IPS-NIHi7 (cell line): ENCODE measurements around the gene CHD9.
"Not testable (repeated sequence)": the region's sequence is repeated elsewhere in the genome, so short reads cannot be mapped to it uniquely, and the experiment has no call there.

ENCODE experiments used
- DNase-seq: peaks from one replicate; pipeline ENCODE4 v3.0.0; 2012; ENCODE audit warnings: mixed read lengths; ENCODE audit errors: extremely low spot score

Gene CHD9, protein sequence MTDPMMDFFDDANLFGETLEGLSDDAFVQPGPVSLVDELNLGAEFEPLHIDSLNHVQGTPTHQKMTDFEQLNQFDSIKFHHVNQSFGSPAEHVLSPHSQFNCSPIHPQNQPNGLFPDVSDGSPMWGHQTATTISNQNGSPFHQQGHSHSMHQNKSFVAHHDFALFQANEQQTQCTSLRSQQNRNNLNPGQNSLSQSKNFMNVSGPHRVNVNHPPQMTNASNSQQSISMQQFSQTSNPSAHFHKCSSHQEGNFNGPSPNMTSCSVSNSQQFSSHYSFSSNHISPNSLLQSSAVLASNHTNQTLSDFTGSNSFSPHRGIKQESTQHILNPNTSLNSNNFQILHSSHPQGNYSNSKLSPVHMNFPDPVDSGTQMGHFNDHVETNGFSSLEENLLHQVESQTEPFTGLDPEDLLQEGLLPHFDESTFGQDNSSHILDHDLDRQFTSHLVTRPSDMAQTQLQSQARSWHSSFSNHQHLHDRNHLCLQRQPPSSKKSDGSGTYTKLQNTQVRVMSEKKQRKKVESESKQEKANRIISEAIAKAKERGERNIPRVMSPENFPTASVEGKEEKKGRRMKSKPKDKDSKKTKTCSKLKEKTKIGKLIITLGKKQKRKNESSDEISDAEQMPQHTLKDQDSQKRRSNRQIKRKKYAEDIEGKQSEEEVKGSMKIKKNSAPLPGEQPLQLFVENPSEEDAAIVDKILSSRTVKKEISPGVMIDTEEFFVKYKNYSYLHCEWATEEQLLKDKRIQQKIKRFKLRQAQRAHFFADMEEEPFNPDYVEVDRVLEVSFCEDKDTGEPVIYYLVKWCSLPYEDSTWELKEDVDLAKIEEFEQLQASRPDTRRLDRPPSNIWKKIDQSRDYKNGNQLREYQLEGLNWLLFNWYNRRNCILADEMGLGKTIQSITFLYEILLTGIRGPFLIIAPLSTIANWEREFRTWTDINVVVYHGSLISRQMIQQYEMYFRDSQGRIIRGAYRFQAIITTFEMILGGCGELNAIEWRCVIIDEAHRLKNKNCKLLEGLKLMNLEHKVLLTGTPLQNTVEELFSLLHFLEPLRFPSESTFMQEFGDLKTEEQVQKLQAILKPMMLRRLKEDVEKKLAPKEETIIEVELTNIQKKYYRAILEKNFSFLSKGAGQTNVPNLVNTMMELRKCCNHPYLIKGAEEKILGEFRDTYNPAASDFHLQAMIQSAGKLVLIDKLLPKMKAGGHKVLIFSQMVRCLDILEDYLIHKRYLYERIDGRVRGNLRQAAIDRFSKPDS (N-terminal part only)

DNA sequence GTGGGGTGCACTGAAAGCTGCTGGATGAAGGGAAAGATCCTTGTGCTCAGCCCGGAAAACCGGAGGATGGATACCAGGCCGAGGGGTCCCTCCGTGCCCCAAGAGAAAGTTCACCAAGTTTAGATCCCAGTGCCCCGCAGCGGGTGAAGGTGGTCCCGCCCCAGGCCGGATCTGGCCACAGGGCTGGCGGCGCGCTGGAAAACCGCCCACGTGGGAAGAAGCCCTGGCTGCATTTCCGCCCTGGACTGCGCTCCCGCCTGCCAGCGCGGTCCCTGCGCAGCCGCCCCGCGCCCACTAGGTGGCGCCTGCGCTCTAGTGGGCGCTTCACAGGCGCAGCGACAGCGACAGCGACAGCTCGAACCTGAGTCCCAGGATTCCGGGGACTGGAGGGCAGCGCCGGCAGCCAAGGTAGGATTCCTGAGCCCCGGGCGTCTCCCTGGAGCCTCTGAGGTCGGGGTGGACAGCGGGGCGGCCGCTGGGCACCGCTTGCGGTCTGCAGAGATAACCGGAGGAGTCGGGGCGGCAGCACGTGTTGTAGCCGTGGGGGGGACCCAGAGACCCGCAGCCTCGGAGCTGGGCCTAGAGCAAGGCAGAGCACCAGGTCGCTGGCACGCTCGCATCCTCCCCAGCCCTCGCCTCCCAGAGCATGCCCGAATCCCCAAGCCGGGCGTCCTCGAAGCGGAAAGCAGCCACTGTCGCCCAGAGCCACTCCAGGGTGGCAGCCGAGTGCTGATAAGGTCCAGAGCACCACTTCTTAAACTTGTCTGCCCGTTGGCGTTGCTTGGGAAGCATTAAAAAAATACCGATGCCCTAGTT lies at the start of gene CHD9:
Gene CHD9, plus strand, starts transcription at position 322 of the 816 bp plus-strand sequence. CDS start 101,099 bp downstream, outside the sequence.
- DNase-seq: peak; percentile 92

DNA sequence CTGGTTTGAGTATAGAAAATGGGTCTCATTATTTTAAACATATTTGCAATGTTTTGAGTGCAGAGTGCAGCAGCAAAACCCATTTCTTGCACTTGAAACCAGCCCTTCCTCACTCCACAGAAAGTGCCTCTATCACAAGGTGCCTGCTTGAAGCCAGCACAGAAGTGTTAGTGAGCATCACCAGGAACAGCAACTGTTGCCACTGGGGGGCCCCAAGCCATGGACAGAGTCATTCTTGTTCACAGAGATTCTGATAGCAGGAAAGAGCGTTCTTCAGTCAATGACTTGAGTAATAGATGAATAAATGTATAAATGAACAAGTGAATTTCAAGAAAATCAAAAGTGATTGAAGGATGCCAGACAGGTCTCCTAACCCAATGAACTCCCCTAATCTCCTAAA lies 47.7 kb upstream of the CHD9 start:
- no peak for DNase-seq

DNA sequence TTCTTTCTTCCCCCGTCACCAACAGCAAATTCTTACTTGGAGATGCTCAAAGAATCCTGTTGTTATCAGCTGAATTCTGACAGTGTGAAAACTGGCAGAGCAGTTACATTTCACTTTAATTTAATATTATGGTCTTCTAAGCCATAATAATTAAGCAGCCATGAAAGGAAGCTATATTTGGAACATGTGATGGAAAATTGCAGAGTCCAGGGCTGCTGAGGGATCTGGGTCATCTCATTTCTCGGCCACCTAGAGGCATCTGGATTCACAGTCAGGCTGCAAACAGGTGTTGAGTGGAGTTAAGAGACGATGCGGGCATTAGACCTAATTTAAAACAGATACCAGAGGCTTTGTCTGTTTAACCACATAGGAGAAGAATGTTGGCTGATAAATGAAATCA lies 40.5 kb upstream of the CHD9 start:
- DNase-seq: no peak

DNA sequence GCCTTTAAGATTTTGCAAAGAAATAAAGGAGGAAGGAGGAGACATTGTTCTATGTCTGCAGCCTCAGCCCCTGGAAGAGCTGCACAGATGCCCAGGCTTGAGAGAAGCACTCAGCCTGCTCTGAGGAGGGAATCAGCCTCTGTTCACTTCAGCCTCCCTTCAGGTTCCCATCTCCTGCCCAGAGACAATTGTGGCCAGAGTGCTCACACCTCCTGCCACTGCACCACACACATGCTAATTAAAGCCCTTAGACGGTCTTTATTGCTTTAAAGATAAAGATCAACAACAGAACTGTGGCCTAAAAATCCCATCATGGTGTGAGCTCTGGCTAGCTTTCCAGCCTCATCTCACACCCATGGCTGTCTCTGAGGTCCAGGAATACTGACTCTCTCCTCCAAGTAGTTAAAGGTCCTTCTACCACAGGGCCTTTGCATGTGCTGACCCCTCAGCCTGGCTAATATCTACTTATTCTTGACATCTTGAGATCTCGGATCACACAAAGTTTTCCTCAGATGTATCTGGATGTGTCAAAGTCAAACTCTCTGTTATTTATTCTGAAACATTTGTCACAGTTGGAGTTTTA lies 35.9 kb upstream of the CHD9 start:
- no peak for DNase-seq

DNA sequence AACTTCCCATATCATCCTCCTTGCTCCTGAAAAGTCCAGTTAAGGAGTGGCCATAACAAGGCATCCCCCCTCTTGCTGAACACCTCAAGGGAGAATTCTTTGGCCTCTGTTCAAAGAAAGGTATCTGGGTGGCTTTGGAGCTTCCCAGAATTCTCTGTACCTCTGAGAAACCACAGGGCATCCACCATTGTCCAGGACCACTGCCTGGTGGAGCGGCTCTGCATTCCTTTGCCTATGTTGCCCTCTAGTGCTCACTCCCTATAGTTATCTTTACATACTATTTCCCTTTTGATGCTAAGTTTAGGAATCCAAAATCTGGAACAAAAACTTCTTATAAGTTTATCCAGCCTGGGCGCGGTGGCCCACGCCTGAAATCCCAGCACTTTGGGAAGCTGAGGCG lies 32.4 kb upstream of the CHD9 start:
- DNase-seq: peak; percentile 86

DNA sequence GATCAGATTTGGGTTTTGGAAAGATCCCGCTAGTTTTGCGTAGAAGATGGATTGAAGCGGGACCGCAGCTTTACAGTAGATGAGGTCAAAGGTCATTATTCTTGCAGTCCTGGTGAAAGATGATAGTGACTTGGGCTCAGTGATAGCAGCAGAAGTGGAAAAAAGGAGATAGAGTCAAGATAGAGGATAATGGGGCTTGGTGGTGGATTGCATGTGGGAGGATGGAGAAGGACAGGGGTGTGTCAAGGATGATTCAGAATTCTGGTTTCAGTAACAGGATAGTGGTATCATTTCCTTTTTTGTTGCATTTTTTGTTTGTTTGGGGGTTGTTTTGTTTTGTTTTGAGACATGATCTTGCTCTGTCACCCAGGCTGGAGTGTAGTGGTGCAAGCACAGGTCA lies 30.7 kb upstream of the CHD9 start:
- DNase-seq: no peak

DNA sequence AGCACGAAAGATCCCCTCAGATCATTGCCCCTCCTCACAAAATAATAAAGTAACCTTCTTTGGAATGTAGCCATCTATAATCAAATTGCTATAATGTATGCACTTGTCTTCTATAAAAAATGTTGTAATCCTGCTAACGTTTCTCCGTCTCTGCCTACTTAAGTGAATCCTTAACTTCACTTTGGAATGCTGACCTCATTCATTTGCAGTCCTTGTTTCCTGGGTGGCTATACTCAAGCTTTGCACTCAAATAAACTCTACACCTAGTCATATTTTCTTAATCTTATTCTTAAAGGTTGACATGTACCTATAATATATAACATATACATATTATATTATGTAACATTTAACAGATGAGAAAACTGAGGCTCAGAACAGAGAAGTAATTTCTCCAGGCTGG lies 24.8 kb upstream of the CHD9 start:
- no peak for DNase-seq

DNA sequence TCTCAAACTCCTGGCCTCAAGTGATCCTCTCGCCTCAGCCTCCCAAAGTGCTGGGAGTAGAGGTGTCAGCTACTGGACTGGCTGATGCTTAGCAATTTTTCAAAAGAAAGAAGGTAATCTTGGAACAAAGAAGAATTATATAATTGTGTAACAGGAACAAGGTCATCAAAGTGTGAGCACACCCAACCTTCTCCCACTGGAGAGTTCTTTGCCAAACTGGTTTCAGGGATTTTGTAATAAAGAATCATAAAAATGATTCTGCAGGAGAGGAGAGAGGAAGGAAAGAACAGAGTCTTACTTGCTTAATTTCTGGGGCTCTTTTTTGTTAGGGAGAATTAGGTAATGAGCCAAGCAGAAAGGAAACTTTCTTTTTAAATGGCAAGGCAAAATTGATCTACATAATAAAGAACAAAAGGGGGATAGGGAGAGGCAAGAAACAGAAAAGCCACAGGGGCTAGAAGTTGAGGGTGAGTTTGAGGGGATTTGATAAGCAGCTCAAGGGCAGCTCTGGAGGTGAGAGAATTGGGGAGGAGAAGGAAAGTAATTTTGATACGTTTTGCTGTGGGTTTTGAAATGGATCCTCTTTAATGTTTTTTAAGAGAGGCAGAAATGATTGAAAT lies 23.4 kb upstream of the CHD9 start:
- DNase-seq: peak; percentile 43

DNA sequence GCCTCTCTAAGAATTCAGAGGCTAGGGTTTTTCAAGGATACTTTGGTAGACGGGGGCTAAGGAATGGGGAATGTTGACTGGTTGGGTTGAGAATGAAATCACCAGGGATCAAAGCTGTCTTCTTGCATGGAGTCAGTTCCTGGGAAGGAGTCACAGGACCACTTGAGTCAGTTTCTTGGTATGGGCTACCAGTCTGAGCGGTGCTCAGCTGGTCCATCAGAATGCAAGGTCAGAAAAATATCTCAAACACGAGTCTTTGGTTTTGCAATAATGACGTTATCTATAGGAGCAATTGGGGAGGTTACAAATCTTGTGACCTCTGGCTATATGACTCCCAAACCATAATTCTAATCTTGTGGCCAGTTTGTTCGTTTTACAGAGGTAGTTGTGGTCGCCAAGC lies 20.5 kb upstream of the CHD9 start:
- no peak for DNase-seq

DNA sequence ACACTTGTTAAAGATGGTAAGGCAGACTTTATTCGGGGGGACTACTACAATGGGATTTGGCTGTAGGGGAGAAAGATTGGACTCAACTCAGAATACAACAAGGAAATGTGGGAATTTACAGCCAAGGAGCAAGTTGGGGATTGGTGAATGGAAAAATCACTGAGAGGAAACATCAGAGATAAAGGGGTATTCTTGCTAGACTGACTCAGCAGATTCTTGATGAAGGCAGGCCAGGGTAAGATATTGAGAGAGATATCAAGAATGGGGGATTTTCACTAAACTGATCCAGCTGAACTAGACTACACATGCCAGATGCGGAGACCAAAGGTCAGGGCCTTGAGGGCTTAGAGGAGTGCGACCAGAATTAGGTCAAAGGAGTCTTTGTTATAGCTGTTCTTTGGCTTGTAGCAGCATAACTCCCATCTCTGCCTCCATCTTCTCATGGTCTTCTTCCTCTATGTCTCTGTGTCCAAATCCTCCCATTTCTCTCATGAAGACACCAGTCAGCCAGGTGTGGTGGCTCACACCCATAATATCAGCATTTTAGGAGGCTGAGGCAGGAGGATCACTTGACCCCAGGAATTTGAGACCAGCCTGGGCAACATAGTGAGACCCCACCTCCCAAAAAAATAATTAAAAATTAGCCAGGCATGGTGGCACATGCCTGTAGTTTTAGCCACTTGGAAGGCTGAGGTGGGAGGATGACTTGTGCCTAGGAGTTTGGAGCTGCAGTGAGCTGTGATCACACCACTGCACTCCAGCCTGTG lies 19.4 kb upstream of the CHD9 start:
- no peak for DNase-seq

DNA sequence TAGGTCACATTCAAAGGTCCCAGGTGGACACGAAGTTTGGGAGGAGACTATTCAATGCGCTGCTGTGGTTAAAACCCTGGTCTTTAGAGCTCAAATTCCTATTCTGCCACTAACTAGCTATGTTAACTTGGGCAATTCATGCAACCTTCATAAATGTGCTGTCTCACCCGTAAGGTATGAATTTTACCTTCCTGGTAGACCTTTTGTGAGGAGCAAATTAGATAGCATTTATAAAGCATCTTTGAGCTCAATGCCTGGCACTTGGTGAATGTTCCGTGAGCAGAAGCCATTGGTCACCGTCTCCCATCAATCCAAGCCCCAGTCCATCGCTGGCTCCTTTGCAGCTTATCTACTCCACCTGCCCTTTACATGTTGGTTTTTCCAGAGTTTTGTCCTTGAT lies 18.7 kb upstream of the CHD9 start:
- DNase-seq: no peak

DNA sequence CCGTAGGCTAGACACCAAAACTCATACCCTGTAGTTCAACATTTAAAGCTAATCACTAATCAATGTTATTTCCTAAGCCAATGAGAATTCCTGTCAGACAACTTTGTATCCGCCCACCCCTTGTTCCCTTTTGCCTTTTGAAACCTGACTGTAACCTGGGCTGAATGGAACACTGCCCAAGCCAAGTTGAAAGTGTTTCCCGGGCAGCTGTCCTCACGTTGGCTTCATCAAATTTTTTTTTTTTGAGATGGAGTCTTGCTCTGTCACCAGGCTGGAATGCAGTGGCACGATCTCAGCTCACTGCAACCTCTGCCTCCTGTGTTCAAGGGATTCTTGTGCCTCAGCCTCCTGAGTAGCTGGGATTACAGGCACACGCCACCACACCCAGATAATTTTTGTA lies 18.1 kb upstream of the CHD9 start:
- DNase-seq: not testable (repeated sequence)

DNA sequence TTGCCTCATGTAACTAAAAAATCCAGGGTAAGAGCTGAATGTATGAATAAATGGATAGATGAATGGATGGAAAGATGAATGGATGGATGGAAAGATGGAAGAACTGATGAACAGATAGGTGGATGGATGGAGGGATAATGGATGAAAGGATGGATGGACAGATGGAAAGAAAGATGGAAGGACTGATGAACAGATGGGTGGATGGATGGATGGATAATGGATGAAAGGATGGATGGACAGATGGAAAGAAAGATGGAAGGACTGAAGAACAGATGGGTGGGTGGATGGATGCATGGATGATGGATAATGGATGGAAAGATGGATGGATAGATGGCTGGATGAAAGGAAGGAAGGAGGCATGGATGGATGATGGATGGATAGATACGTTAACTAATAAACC lies 14.0 kb upstream of the CHD9 start:
- DNase-seq: no peak

DNA sequence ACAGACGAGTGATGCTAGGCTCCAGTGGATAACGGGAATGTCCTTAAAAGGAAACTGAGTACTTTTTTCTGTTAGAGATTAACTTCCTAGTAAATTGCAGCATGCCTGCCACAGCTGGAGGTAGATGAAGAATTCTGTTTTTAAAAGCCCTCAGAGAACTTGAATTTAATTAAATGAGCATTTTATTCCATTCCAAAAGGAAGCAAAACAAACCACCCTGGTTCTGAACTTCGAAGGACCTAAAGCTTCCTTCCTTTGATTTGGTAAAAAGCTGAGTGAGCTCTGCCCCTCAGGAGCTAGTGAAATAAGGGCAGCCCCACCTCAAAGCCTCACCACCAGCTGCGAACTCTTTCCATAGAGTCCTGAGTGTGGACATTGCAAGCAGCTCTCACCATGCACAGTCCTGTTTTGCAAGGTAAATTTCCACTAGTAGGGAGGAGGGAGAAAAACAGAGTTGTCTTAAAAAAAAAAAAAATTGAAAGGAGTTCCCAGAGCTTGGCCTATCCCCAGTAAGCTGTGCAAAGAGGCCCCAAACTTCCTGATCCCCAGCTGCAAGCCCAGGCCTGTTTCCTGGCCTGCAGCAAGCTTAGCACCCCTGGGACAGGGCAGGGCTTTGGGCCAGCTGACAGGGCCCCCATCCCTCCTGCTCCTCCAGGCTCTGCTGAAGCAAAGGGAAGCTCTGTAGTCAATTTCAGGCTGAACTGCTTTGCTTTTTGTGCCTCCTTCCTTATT lies 13.3 kb upstream of the CHD9 start:
- peak; percentile 48 for DNase-seq

DNA sequence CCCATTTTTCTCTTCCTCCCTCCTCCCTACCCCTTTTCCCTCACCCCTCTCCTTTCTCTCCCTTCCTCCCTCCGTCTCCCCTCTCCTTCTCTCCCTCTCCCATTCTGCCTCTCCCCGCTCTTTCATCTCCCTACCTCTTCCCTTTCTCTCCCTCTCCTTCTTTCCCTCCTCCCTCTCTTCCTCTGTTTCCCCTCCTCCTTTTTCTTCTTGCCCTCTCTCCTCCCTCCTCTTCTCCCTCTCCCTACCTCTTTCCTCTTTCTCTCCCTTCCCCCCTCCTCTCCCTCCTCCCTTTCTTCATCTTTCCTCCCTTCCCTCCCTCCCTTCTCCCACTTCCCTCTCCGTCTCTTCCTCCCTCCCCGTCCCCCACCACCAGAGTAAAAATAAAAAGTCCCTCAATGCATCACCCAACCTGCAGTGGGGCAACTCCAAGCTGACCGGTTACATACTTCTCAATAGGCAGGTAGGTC lies 12.5 kb upstream of the CHD9 start:
- no peak for DNase-seq

DNA sequence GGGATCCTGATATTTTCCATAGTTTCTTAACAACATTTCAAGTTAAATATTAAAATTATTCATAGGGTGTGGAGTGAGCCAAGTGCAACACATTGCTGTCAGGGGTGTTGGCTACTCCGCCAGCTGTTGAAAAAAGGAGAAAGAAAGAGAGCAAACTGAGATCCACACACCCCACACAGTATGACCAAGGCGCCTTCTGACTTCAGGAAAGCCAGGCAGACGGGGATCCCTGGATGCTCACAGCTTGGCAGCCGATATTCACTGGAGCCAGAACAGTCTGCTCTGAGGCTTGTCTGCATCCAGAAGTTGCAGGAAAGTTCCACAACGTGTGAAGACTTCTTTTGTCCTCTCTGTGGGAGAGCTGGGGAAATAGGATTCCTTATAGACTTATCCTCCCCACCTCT lies 11.4 kb upstream of the CHD9 start:
- no peak for DNase-seq

DNA sequence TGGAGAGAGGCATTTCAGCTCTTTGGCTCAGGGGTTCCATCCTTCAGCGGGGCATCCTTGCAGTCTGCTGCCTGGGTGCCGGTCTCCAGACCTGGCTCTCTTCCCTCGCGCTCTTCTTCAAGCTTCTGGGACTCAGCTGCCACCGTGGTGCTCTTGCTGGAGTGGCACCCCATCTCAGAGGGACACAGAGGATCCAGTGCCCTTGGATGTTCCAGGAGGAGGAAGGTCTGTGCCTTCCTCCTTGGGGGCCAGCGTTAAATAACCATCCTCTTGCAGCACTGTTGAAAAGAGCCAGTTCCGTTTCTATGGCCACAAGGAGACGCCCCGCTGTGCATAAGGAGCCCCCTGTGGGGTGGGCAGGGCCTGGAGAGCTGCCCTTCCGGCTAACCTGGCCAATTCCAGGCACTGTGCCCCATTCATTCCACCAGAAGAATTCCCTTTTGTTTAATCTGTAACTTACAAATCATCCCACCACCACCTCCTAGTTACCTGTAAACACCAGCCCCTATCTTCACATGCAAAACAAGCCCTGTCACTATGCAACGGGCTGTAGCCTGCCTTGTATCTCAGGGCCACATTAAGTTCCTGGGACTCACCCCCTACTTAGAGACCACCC lies 10.7 kb upstream of the CHD9 start:
- DNase-seq: peak; percentile 80
